WTC11 (cell line): ENCODE measurements around the gene HTR1E. TPM values are rescaled to one million over a fixed set of nuclear protein-coding genes. Genes with fewer than 3 reads are reported as not detected.
"Not testable (repeated sequence)": the region's sequence is repeated elsewhere in the genome, so short reads cannot be mapped to it uniquely, and the experiment has no call there.

Source experiments
- ATAC-seq: fragments of 200-7000 bp; cut with Tn5 transposase; 2 replicates; pipeline ENCODE4 v1.10.0; 2021; ENCODE audit warnings: mild to moderate bottlenecking, moderate library complexity
- CTCF ChIA-PET: fragments of 300-600 bp; sonication (Branson Sonifier 250); formaldehyde crosslinking; loops from one replicate; lab custom pipeline; 2021; ENCODE audit warnings: antibody characterized with exemption; lab: Charles Lee
- POLR2A ChIA-PET: fragments of 350-600 bp; sonication (Branson Sonifier 250); formaldehyde crosslinking; loops from one replicate; lab custom pipeline; 2021; ENCODE audit warnings: antibody characterized with exemption; lab: Charles Lee
- DNase-seq: peaks from one replicate; pipeline ENCODE4 v3.0.0; 2021; ENCODE audit warnings: low spot score
- H3K27ac Mint-ChIP-seq: 2 replicates; pipeline ENCODE4 v1.8.0; 2021; ENCODE audit warnings: mixed read lengths
- H3K27me3 Mint-ChIP-seq: 2 replicates; pipeline ENCODE4 v1.8.0; 2021; ENCODE audit warnings: low read depth, mild to moderate bottlenecking, moderate library complexity, mixed read lengths
- H3K36me3 Mint-ChIP-seq: 2 replicates; pipeline ENCODE4 v1.8.0; 2021; ENCODE audit warnings: mixed read lengths
- H3K4me1 Mint-ChIP-seq: 2 replicates; pipeline ENCODE4 v1.8.0; 2022; ENCODE audit warnings: mixed read lengths
- H3K4me3 Mint-ChIP-seq: 2 replicates; pipeline ENCODE4 v1.8.0; 2021; ENCODE audit warnings: mild to moderate bottlenecking, moderate library complexity, mixed read lengths
- H3K9me3 Mint-ChIP-seq: 2 replicates; pipeline ENCODE4 v1.8.0; 2021; ENCODE audit warnings: mixed read lengths
- ATF1 ChIP-seq: sonication (generic); formaldehyde crosslinking; IDR thresholded peaks from 2 replicates; pipeline ENCODE4 v1.8.1; 2023; ENCODE audit warnings: mild to moderate bottlenecking, moderate library complexity, missing genetic modification reagents
- CREB1 ChIP-seq: sonication (generic); formaldehyde crosslinking; IDR thresholded peaks from 2 replicates; pipeline ENCODE4 v1.8.0; 2023; ENCODE audit warnings: mild to moderate bottlenecking, missing genetic modification reagents
- CREM ChIP-seq: sonication (generic); formaldehyde crosslinking; IDR thresholded peaks from 2 replicates; pipeline ENCODE4 v1.8.1; 2022; ENCODE audit warnings: mild to moderate bottlenecking, missing genetic modification reagents, moderate library complexity
- ESRRA ChIP-seq: sonication (generic); formaldehyde crosslinking; IDR thresholded peaks from 2 replicates; pipeline ENCODE4 v1.8.1; 2022; ENCODE audit warnings: mild to moderate bottlenecking, missing genetic modification reagents, borderline replicate concordance
- ETV6 ChIP-seq: sonication (generic); formaldehyde crosslinking; IDR thresholded peaks from 2 replicates; pipeline ENCODE4 v1.8.1; 2022; ENCODE audit warnings: mild to moderate bottlenecking, missing genetic modification reagents
- GRHL2 ChIP-seq: fragments of 250-450 bp; sonication (Bioruptor Pico); IDR thresholded peaks from 2 replicates; pipeline ENCODE4 v1.8.0; 2022; ENCODE audit warnings: mild to moderate bottlenecking, moderate library complexity; ENCODE audit not compliant: insufficient replicate concordance, severe bottlenecking
- HMGA2 ChIP-seq: fragments of 250-450 bp; sonication (Bioruptor Pico); IDR thresholded peaks from 2 replicates; pipeline ENCODE4 v1.4.0; 2021; ENCODE audit warnings: mild to moderate bottlenecking, moderate library complexity
- HMGXB4 ChIP-seq: sonication (generic); formaldehyde crosslinking; IDR thresholded peaks from 2 replicates; pipeline ENCODE4 v1.8.1; 2023; ENCODE audit warnings: mild to moderate bottlenecking, moderate library complexity, missing genetic modification reagents
- MYBL2 ChIP-seq: sonication (generic); formaldehyde crosslinking; IDR thresholded peaks from 2 replicates; pipeline ENCODE4 v1.8.1; 2023; ENCODE audit warnings: mild to moderate bottlenecking, moderate library complexity, missing genetic modification reagents
- RELA ChIP-seq: sonication (generic); formaldehyde crosslinking; IDR thresholded peaks from 2 replicates; pipeline ENCODE4 v1.8.1; 2022; ENCODE audit warnings: missing genetic modification reagents, mild to moderate bottlenecking, borderline replicate concordance
- SMAD4 ChIP-seq: sonication (generic); formaldehyde crosslinking; IDR thresholded peaks from 2 replicates; pipeline ENCODE4 v1.8.0; 2022; ENCODE audit warnings: mild to moderate bottlenecking, missing genetic modification reagents
- SP1 ChIP-seq: sonication (generic); formaldehyde crosslinking; conservative IDR thresholded peaks from 2 replicates; pipeline ENCODE4 v1.8.1; 2022; ENCODE audit warnings: missing genetic modification reagents
- TP53 ChIP-seq: sonication (generic); formaldehyde crosslinking; IDR thresholded peaks from 2 replicates; pipeline ENCODE4 v1.8.1; 2023; ENCODE audit warnings: mild to moderate bottlenecking, missing genetic modification reagents
- ZNF121 ChIP-seq: sonication (generic); formaldehyde crosslinking; IDR thresholded peaks from 2 replicates; pipeline ENCODE4 v1.8.0; 2023; ENCODE audit warnings: missing genetic modification reagents
- ZNF281 ChIP-seq: sonication (generic); formaldehyde crosslinking; IDR thresholded peaks from 2 replicates; pipeline ENCODE4 v1.8.0; 2023; ENCODE audit warnings: mild to moderate bottlenecking, missing genetic modification reagents
- ZNF423 ChIP-seq: fragments of 250-450 bp; sonication (Bioruptor Pico); IDR thresholded peaks from 2 replicates; pipeline ENCODE4 v2.1.2; 2022; ENCODE audit warnings: mild to moderate bottlenecking, moderate library complexity
- total RNA-seq: library from RNA; stranded (reverse); gene quantifications from 3 replicates; pipeline ENCODE4 v1.2.3, GENCODE V29; 2021
- TF ChIP-seq, protein P1 (sequence below): sonication (generic); formaldehyde crosslinking; IDR thresholded peaks from 2 replicates; pipeline ENCODE4 v1.8.1; 2022; ENCODE audit warnings: low read depth, missing genetic modification reagents, borderline replicate concordance

The HTR1E gene
- total RNA-seq, 1 experiment from 2014 or later = 0.09 TPM

DNA sequence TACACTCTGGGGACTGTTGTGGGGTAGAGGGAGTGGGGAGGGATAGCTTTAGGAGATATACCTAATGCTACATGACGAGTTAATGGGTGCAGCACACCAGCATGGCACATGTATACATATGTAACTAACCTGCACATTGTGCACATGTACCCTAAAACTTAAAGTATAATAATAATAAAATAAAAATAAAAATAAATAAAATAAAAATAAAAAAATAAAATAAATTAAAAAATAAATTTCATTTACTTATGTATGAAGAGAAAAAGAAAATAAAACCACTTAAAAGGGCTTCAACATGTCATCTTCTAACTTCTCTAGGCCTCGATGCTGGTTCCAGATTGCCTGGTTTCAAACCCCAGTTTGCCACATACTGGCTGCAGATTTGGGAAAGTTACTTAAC lies 10.2 kb upstream of the HTR1E start:
- H3K9me3 Mint-ChIP-seq = peaks cover 10% of the 10 kb centered on the region
- H3K27me3 Mint-ChIP-seq, H3K4me1 Mint-ChIP-seq, CTCF ChIA-PET, H3K4me3 Mint-ChIP-seq, H3K27ac Mint-ChIP-seq, POLR2A ChIA-PET, DNase-seq, ATAC-seq, H3K36me3 Mint-ChIP-seq: not testable (repeated sequence)
- peak; percentile 97 for TF ChIP-seq HMGA2 (CRISPR knock-in tag)

DNA sequence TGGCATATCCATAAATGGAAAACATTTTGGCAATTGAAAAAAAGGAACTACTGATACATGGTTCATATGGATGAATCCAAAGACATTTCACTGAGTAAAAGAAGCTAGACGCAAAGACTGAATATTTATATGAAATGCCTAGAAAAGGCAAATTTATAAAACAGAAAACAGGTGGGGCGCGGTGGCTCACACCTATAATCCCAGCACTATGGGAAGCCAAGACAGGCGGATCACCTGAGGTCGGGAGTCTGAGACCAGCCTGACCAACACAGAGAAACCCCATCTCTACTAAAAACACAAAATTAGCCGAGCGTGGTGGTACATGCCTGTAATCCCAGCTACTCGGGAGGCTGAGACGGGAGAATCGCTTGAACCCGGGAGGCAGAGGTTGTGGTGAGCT lies 9.5 kb upstream of the HTR1E start:
- H3K9me3 Mint-ChIP-seq, POLR2A ChIA-PET, DNase-seq, H3K4me3 Mint-ChIP-seq, CTCF ChIA-PET, ATAC-seq, H3K27me3 Mint-ChIP-seq, H3K4me1 Mint-ChIP-seq, H3K36me3 Mint-ChIP-seq, H3K27ac Mint-ChIP-seq: not testable (repeated sequence)

DNA sequence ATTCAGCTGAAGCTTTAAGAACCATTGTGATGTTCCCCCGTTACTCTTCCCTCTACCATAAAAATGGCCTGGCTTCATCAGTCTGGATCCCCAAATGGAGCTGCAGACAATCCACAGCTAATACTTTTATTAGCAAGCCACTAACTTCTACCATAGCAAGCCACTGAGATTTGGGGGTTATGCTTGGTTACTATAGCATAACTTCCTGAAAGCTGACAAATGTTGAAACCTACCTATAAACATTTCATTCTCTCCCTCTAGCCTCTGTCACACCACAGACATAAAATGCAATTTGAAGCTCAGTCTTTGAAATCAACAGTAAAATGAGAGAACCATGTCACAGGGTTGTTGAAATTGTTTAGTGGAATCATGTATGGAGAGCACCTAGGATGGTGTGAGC lies 3.0 kb upstream of the HTR1E start:
- peaks cover 40% of the 10 kb centered on the region for H3K27me3 Mint-ChIP-seq
- no peaks in the 10 kb centered on the region for H3K36me3 Mint-ChIP-seq
- H3K9me3 Mint-ChIP-seq = peaks cover 4% of the 10 kb centered on the region
- DNase-seq = no peak
- no peak overlapping the region for H3K4me3 Mint-ChIP-seq
- POLR2A ChIA-PET = no interaction called here
- CTCF ChIA-PET = interaction anchor here (1.0 to 1.5 kb wide), 2 partner anchors 75 to 152 kb away, joined by 4 to 5 read pairs; no protein-coding TSS in a partner anchor
- peaks cover 13% of the 10 kb centered on the region for H3K4me1 Mint-ChIP-seq
- no peak for TF ChIP-seq ESRRA (CRISPR knock-in tag)
- TF ChIP-seq RELA = no peak
- no peak for TF ChIP-seq SMAD4
- TF ChIP-seq HMGA2 (CRISPR knock-in tag) = no peak
- no peak for TF ChIP-seq HMGXB4 (CRISPR knock-in tag)
- TF ChIP-seq CREM (CRISPR knock-in tag) = no peak
- TF ChIP-seq, protein P1, sequence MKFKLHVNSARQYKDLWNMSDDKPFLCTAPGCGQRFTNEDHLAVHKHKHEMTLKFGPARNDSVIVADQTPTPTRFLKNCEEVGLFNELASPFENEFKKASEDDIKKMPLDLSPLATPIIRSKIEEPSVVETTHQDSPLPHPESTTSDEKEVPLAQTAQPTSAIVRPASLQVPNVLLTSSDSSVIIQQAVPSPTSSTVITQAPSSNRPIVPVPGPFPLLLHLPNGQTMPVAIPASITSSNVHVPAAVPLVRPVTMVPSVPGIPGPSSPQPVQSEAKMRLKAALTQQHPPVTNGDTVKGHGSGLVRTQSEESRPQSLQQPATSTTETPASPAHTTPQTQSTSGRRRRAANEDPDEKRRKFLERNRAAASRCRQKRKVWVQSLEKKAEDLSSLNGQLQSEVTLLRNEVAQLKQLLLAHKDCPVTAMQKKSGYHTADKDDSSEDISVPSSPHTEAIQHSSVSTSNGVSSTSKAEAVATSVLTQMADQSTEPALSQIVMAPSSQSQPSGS = no peak
- TF ChIP-seq CREB1 (CRISPR knock-in tag) = no peak
- no peak for TF ChIP-seq TP53 (CRISPR knock-in tag)
- no peak for TF ChIP-seq ZNF281 (CRISPR knock-in tag)
- no peak for TF ChIP-seq ETV6 (CRISPR knock-in tag)
- no peak for TF ChIP-seq SP1 (CRISPR knock-in tag)
- TF ChIP-seq ZNF423 (CRISPR knock-in tag) = no peak
- no peak for TF ChIP-seq ATF1 (CRISPR knock-in tag)
- TF ChIP-seq ZNF121 (CRISPR knock-in tag) = no peak
- TF ChIP-seq MYBL2 (CRISPR knock-in tag) = no peak
- no peak for TF ChIP-seq GRHL2 (CRISPR knock-in tag)
- TF ChIP-seq, all 79 proteins: peak for 0
- no peak for ATAC-seq
- no peak overlapping the region for H3K27ac Mint-ChIP-seq
